ENCODE data around the gene ZNF512B.
"Not testable (repeated sequence)": the region's sequence is repeated elsewhere in the genome, so short reads cannot be mapped to it uniquely, and the experiment has no call there.

ZNF512B gene

DNA sequence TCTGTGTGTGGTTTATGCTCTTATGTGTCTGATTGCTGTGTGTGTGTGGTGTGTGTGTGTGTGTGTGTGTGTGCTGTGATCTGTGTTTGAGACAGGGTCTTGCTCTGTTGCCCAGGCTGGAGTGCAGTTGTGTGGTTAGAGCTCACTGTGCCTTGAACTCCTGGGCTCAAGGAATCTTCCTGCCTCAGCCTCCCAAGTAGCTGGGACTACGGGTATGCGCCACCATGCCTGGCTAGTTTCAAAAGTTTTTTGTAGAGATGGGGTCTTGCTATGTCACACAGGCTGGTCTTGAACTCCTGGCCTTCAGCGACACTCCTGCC is 3.4 kb upstream of the ZNF512B start:
- no peak overlapping the region for H3K4me3 ChIP-seq (ENCODE audit: low read length)
- TF ChIP-seq ZNF274 (IDR thresholded peaks at IDR 0.05; ENCODE audit: low read depth, low read length) = no peak

DNA sequence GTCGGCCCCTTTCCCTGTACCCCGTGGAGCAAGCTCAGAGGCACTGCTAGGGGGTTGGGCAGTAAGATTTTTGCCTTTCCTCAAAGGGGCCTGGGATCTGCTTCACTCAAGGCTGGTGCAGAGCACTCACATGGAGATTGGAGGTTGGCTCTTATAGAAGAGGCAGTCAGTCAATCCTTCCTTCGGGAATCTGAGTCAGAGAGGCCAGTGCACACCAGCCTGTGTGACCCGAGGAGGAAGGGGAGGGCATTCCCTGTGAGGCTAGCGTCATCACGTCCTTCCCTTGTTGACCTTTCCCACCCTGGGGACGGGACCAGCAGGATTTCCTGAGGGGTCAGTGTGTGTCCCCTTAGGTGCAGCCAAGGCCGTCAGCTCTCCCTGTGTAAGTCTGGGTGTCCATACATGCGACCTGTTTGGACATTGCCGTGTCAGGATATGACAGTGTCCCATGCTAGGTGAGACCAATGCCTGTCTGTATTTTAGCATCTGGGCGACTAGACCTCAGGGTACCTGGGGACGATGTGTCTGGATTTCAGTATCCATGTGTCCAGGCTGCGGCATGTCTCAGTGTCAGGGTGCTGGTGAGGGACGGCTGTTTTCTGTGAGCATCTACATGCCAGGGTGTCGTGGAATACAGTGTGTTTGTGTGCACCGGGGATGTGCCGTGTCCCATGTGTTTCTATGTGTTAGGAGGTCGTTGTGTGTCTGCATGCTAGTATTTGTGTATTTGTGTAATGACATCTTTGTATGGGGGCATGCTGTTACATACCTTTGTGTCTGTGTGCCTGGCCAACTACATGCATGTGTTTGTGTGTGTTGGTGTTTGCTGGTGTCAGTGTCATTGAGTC is 2.8 kb upstream of the ZNF512B start:
- no peak overlapping the region for H3K4me3 ChIP-seq (ENCODE audit: low read length)
- TF ChIP-seq ZNF274 (IDR thresholded peaks at IDR 0.05; ENCODE audit: low read depth, low read length) = no peak

- H3K4me3 ChIP-seq (ENCODE audit: low read length) = not testable (repeated sequence)
These were observed 2.2 kb upstream of the ZNF512B start for GRCh38 chr20:63971960-63972311.

- H3K4me3 ChIP-seq (ENCODE audit: low read length) = no peak overlapping the region
- no peak for TF ChIP-seq ZNF274 (IDR thresholded peaks at IDR 0.05; ENCODE audit: low read depth, low read length)
These were observed 1.1 kb upstream of the ZNF512B start for GRCh38 chr20:63970714-63971431.

DNA sequence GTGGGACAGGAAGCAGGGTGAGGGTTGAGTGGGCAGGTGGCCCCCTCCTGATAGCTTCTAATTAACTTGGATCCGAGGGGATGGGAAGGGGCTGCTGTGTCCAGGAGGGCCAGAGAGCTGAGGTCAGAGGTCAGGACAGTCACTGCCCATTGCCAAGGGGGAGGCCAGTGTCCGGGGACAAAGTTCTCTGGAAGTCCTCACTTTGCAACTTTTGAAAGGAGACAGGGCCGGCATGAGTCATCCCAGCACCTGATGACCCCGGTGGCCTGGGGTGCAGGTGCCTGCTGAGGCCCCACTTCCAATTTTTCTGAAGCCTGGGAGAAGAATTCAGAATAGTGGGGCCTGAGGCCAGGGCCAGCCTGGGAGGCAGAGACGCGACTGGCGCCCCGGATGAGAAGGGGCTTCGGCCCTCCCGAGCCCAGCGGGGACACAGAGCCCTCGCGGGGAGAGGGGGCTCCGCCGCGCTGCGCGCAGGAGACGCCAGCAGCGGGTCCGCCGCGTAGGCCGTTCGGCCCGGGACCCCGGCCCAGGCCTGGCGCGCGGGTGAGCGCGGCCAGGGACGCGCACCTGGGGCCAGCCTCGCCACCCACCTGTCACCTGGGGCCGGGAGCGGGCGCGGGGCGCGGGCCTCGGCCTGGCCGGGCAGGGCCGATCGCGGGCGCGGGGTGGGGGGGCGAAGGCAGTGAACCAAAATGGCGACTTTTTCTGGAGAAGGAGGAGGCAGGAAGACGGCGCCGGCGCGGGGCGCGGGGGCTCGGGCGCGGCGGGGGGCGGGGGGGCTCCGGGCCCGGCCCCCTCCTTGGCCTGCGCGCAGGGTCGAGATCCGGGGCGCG is 586 bp downstream of the ZNF512B start:
- TF ChIP-seq ZNF274 (IDR thresholded peaks at IDR 0.05; ENCODE audit: low read depth, low read length) = no peak
- peak overlapping the region; percentile 86 for H3K4me3 ChIP-seq (ENCODE audit: low read length)

DNA sequence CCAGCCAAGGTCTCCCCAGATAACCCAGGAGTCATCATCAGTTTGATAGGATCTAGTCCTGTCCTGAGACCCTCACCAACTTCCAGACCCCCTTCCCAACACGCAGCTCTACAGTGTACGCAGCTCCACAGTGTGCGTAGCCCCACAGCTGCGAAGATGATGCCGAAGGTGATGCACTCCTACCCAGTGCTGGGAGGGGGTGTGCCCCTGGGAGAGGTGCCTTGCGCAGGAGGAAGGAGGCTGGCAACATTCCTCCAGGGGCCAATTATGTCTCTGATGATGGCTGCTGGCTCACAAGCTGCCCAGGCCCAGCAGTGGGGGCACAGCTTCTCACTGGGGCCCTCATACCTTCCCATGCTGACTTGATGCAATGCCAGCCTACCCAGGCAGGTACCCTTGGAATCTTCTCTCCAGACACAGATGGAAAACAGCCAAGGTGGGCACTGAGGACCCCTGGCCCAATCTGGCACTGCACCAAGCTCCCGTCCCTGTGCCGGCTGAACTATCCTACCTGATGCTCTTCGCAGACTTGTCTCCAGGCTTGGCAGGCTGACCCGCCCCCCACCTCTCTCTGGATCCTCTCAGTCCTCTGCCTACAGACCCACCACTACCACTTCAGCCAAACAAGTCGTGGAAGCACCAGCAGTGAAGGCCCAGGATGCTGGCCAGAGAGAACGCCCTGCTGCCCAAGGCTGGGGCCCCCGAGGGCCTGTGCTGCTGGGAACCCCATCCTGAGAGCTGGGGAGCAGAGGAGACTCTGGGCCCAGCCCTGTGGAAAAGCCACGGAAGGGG is 1.4 kb downstream of the ZNF512B start:
- peak overlapping the region; percentile 86; the same call in 1 of the 2 replicates for H3K4me3 ChIP-seq (ENCODE audit: low read length)
- TF ChIP-seq ZNF274 (IDR thresholded peaks at IDR 0.05; ENCODE audit: low read depth, low read length) = no peak

- H3K4me3 ChIP-seq (ENCODE audit: low read length) = no peak overlapping the region
- no peak for TF ChIP-seq ZNF274 (IDR thresholded peaks at IDR 0.05; ENCODE audit: low read depth, low read length)
These were observed 2.2 kb downstream of the ZNF512B start for GRCh38 chr20:63967330-63968135.

- TF ChIP-seq ZNF274 (IDR thresholded peaks at IDR 0.05; ENCODE audit: low read depth, low read length) = no peak
- no peak overlapping the region for H3K4me3 ChIP-seq (ENCODE audit: low read length)
These were observed 2.8 kb downstream of the ZNF512B start for GRCh38 chr20:63966944-63967322.

DNA sequence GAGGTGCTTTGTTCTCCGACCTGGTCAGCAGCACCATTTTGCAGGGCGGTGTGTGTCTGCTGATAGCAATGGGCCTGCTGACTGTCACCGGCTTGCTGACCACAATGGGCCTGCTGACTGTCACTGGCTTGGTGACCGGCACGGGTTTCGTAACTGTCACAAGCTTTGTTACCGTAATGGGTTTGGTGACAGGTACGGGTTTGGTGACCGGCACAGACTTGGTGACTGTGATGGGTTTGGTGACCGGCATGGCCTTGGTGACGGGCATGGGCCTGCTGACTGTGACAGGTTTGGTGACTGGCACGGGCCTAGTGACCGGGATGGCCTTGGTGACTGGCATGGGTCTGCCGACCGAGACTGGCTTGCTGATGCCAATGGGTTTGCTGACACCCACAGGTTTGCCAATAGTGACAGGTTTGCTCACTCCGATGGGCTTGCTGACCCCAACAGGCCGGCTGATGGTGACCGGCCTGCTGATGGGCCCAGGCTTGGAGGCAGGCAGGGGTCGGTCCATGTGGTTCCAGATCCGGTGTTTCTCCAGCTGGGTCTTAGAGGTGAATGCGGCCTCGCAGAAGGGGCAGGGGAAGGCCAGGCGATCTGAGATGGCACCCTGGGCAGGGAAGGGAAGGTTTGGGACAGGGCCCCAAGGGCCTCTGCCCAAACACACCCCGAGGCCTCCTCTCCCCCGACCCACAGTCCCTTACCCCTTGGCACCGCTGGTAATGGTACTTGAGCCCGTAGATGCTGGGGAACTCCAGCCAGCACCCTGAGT is 3.4 kb downstream of the ZNF512B start:
- TF ChIP-seq ZNF274 (IDR thresholded peaks at IDR 0.05; ENCODE audit: low read depth, low read length) = no peak
- H3K4me3 ChIP-seq (ENCODE audit: low read length) = no peak overlapping the region

DNA sequence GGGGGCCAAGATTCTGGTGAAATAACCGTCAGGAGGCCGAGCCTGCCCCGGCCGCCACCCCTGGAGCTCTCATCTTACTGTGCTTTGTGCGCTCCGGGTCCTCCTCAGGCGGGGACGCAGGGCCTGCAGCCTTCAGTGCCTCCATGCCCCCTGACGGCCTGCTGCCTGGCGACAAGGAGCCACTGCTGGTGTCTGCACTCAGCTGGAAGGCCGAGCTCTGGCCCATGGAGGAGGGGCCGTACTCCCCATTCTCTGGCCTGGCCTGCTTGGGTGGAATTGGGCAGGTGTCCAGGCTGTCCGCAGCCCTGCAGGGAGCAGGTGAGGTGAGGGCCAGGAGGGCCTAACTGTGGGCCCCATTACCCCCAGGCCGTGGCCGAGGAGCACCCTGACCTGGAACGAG is 5.3 kb downstream of the ZNF512B start:
- no peak overlapping the region for H3K4me3 ChIP-seq (ENCODE audit: low read length)
- TF ChIP-seq ZNF274 (IDR thresholded peaks at IDR 0.05; ENCODE audit: low read depth, low read length) = no peak

GRCh38 chr20:63963784-63964301 is 5.9 kb downstream of the ZNF512B start:
- no peak for TF ChIP-seq ZNF274 (IDR thresholded peaks at IDR 0.05; ENCODE audit: low read depth, low read length)
- no peak overlapping the region for H3K4me3 ChIP-seq (ENCODE audit: low read length)

DNA sequence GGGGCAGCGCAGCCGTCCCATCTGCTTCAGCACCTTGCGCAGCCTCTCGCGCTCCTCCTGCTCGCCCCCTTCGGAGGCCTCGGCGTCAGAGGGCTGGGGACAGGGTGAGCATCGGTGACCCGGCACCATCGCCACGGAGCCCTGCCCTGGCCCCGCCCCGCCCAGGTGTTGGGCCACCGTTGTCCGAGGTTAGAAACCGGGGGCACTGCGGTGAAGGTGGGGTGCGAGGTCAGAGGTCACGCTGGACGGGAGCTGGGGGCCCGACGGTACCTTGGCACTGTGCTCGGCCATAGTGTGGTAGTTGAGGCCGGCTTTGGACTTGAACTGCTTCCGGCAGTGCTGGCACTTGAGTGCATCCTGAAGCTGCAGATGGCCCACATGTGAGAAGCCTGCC is 6.4 kb downstream of the ZNF512B start:
- TF ChIP-seq ZNF274 (IDR thresholded peaks at IDR 0.05; ENCODE audit: low read depth, low read length) = no peak
- H3K4me3 ChIP-seq (ENCODE audit: low read length) = no peak overlapping the region
